ENCODE results near the gene NOLC1. TPM values are rescaled to one million over a fixed set of nuclear protein-coding genes. Genes with fewer than 3 reads are reported as not detected.

NOLC1 gene
- total and polyA plus RNA-seq, 4 experiments from 2014 or later, result 20.0 to 75.0 (median 67.7) TPM

DNA sequence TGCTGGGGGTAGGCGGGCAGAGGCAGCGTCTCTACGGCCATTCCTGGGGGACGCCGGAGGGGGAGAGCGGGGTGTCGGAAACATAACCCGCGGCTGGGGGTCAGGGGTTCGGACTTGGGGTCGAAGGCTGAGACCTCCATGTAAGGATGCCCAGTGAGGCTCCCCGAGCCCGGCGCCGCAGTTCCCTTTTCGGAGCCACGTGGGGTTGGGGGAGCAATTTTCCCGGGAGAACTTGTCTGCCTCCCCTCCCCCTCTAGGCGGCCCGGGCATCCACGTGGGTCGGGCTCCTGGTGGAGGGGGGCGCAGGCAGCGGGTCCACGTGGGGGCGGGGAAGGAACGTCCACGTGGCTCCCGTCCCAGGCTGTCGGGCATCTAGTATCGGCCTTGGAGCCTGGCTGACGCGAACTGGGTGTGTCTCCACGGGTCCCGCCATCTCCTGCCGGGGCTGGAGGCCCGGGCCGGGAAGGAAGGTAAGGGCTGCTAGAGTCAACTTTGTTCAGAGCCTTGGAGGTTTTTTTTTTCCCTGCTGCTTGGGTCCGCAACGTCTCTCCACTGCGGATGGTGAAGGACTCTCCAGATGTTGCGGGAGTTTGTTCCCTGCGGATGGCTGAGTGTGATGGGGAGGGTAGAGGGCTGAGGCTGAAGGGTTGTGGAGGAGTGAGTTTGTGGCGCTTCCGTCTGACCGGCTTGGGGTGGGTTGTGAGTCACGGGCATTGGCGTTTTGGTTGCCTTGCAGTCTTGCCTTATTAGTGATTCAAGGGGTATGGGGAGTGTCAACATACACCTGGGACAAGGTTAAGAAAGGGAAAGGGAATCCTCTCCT lies 18.6 kb upstream of the NOLC1 start:
- H3K27me3 ChIP-seq (ENCODE audit: insufficient read depth, low read length), result no peaks in the 10 kb centered on the region
- DNase-seq, result peak in 3 of 5 donors; percentile 29 to 61 (median 31)
- peaks cover 38% of the 10 kb centered on the region for H3K4me1 ChIP-seq (ENCODE audit: insufficient read depth, low read length)
- Mint-ChIP-seq H3K36me3 (peaks cover 0 to 31% of the 10 kb centered on the region in 2 donors), H3K4me3 (peak overlapping the region; percentile 92 to 99 (median 96)), H3K27ac (peak overlapping the region; percentile 93 to 99 (median 96)), H3K9me3 (peaks cover 0 to 2% (median 0%) of the 10 kb centered on the region in 8 donors), H3K4me1 (peaks cover 27 to 50% (median 38%) of the 10 kb centered on the region in 4 donors), H3K27me3 (no peaks in the 10 kb centered on the region)
- peak overlapping the region; percentile 55 to 61 for H3K4me3 ChIP-seq (ENCODE audit: low read length in 2 of 2)
- H3K36me3 ChIP-seq (ENCODE audit: insufficient read depth, low read length), result peaks cover 10% of the 10 kb centered on the region
- no peaks in the 10 kb centered on the region for H3K9me3 ChIP-seq (ENCODE audit: control insufficient read depth in 1 of 2, low read length in 2 of 2)
- CTCF ChIA-PET (ENCODE audit: partially characterized antibody), result interaction anchor here (1.5 to 2.3 kb wide), 2 partner anchors 18 to 97 kb away, joined by 5 read pairs; partner anchors contain the start of gene NOLC1
- POLR2A ChIA-PET (ENCODE audit: partially characterized antibody), result interaction anchor here (1.0 kb wide), 1 partner anchor 10 kb away, joined by 4 read pairs; no protein-coding TSS in a partner anchor
- intact Hi-C loops (cut with micrococcal nuclease), result loop anchor here (2.0 to 5.0 kb wide), 3 partner anchors 94 to 329 kb away; partner anchors contain the start of genes ELOVL3 and NFKB2
- H3K27ac ChIP-seq (ENCODE audit: low read depth, low read length), result peak overlapping the region; percentile 88

- Histone ChIP-seq H3K4me1 (ENCODE audit: insufficient read depth, low read length) (peaks cover 38% of the 10 kb centered on the region), H3K27ac (ENCODE audit: low read depth, low read length) (peak overlapping the region; percentile 88), H3K9me3 (ENCODE audit: control insufficient read depth in 1 of 2, low read length in 2 of 2) (no peaks in the 10 kb centered on the region), H3K27me3 (ENCODE audit: insufficient read depth, low read length) (no peaks in the 10 kb centered on the region), H3K4me3 (ENCODE audit: low read length in 2 of 2) (peak overlapping the region in 1 of 2 donors; percentile 61), H3K36me3 (ENCODE audit: insufficient read depth, low read length) (peaks cover 18% of the 10 kb centered on the region)
- DNase-seq, result no peak
- Mint-ChIP-seq H3K4me3 (peak overlapping the region; percentile 92 to 99 (median 96)), H3K36me3 (peaks cover 7 to 39% of the 10 kb centered on the region in 2 donors), H3K27ac (peak overlapping the region; percentile 88 to 96 (median 95)), H3K27me3 (no peaks in the 10 kb centered on the region), H3K4me1 (peaks cover 27 to 50% (median 38%) of the 10 kb centered on the region in 4 donors), H3K9me3 (peaks cover 0 to 2% (median 0%) of the 10 kb centered on the region in 8 donors)
- intact Hi-C loops (cut with micrococcal nuclease), result loop anchor here (5.0 kb wide), 2 partner anchors 93 to 328 kb away; partner anchors contain the start of gene ELOVL3
- POLR2A ChIA-PET (ENCODE audit: partially characterized antibody), result interaction anchor here (1.0 to 2.0 kb wide), 2 partner anchors 11 to 17 kb away, joined by 4 to 9 read pairs; partner anchors contain the start of gene NOLC1
- CTCF ChIA-PET (ENCODE audit: partially characterized antibody), result interaction anchor here (1.5 to 2.3 kb wide), 3 partner anchors 17 to 264 kb away, joined by 4 to 5 read pairs (median 5); partner anchors contain the start of gene NOLC1
Observed at GRCh38 chr10:102134416-102134815, 17.8 kb upstream of the NOLC1 start.

- no peak for DNase-seq
- Mint-ChIP-seq H3K4me3 (peak overlapping the region in 5 of 8 donors; percentile 26 to 63 (median 54)), H3K36me3 (peaks cover 12 to 56% of the 10 kb centered on the region in 2 donors), H3K9me3 (peaks cover 0 to 2% (median 0%) of the 10 kb centered on the region in 8 donors), H3K27me3 (no peaks in the 10 kb centered on the region), H3K4me1 (peaks cover 27 to 50% (median 39%) of the 10 kb centered on the region in 4 donors), H3K27ac (peak overlapping the region in 5 of 7 donors; percentile 16 to 85 (median 62))
- H3K4me1 ChIP-seq (ENCODE audit: insufficient read depth, low read length), result peaks cover 38% of the 10 kb centered on the region
- ChIA-PET POLR2A (ENCODE audit: partially characterized antibody) (interaction anchor here (0.6 to 2.0 kb wide), 4 partner anchors 12 to 368 kb away, joined by 3 to 9 read pairs (median 3); partner anchors contain the start of genes NOLC1 and SUFU), CTCF (ENCODE audit: partially characterized antibody) (interaction anchor here (1.7 to 2.3 kb wide), 2 partner anchors 94 to 263 kb away, joined by 4 to 5 read pairs; no protein-coding TSS in a partner anchor)
- no peak overlapping the region for H3K27ac ChIP-seq (ENCODE audit: low read depth, low read length)
- no peak overlapping the region for H3K4me3 ChIP-seq (ENCODE audit: low read length in 2 of 2)
- no peaks in the 10 kb centered on the region for H3K27me3 ChIP-seq (ENCODE audit: insufficient read depth, low read length)
- H3K9me3 ChIP-seq (ENCODE audit: control insufficient read depth in 1 of 2, low read length in 2 of 2), result no peaks in the 10 kb centered on the region
- H3K36me3 ChIP-seq (ENCODE audit: insufficient read depth, low read length), result peaks cover 34% of the 10 kb centered on the region
- intact Hi-C loops (cut with micrococcal nuclease), result no loop called here
Observed at GRCh38 chr10:102135956-102136526, 16.1 kb upstream of the NOLC1 start.

DNA sequence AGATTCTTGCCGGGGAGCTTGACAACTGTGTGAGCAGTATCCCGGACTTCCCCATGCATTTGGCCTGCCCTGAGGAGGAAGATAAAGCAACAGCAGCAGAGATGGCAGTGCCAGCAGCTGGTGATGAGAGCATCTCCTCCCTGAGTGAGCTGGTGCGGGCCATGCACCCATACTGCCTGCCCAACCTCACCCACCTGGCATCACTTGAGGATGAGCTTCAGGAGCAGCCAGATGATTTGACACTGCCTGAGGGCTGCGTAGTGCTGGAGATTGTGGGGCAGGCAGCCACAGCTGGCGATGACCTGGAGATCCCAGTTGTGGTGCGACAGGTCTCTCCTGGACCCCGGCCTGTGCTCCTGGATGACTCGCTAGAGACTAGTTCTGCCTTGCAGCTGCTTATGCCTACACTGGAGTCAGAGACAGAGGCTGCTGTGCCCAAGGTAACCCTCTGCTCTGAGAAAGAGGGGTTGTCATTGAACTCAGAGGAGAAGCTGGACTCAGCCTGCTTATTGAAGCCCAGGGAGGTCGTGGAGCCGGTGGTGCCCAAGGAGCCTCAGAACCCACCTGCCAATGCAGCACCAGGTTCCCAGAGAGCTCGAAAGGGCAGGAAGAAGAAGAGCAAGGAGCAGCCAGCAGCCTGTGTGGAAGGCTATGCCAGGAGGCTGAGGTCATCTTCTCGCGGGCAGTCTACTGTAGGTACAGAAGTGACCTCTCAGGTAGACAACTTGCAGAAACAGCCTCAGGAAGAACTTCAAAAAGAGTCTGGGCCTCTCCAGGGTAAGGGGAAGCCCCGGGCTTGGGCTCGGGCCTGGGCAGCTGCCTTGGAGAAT lies 12.7 kb upstream of the NOLC1 start:
- H3K36me3 Mint-ChIP-seq, result peaks cover 30 to 70% of the 10 kb centered on the region in 2 donors
- H3K4me3 Mint-ChIP-seq, result no peak overlapping the region

GRCh38 chr10:102140218-102140617 lies 12.0 kb upstream of the NOLC1 start:
- no peak overlapping the region for H3K27ac ChIP-seq (ENCODE audit: low read depth, low read length)
- H3K36me3 ChIP-seq (ENCODE audit: insufficient read depth, low read length), result peaks cover 58% of the 10 kb centered on the region
- CTCF ChIA-PET (ENCODE audit: partially characterized antibody), result interaction anchor here (0.6 to 1.0 kb wide), 2 partner anchors 12 to 67 kb away, joined by 3 read pairs; partner anchors contain the start of gene NOLC1
- H3K4me3 Mint-ChIP-seq, result no peak overlapping the region
- H3K4me1 ChIP-seq (ENCODE audit: insufficient read depth, low read length), result peaks cover 17% of the 10 kb centered on the region
- H3K27me3 Mint-ChIP-seq, result no peaks in the 10 kb centered on the region
- peaks cover 0 to 2% (median 0%) of the 10 kb centered on the region in 8 donors for H3K9me3 Mint-ChIP-seq
- POLR2A ChIA-PET (ENCODE audit: partially characterized antibody), result interaction anchor here (2.1 kb wide), 1 partner anchor 12 kb away, joined by 8 read pairs; the partner anchor contains the start of gene NOLC1
- no peak overlapping the region for H3K4me3 ChIP-seq (ENCODE audit: low read length in 2 of 2)
- no peak for DNase-seq
- H3K9me3 ChIP-seq (ENCODE audit: control insufficient read depth in 1 of 2, low read length in 2 of 2), result no peaks in the 10 kb centered on the region
- intact Hi-C loops (cut with micrococcal nuclease), result no loop called here
- peak overlapping the region in 1 of 7 donors; percentile 42 for H3K27ac Mint-ChIP-seq
- H3K4me1 Mint-ChIP-seq, result peaks cover 8 to 24% (median 18%) of the 10 kb centered on the region in 4 donors
- H3K36me3 Mint-ChIP-seq, result peaks cover 33 to 75% of the 10 kb centered on the region in 2 donors
- no peaks in the 10 kb centered on the region for H3K27me3 ChIP-seq (ENCODE audit: insufficient read depth, low read length)

More for the DNA sequence above, 12.7 kb upstream of the NOLC1 start:
- Histone ChIP-seq H3K27me3 (ENCODE audit: insufficient read depth, low read length) (no peaks in the 10 kb centered on the region), H3K9me3 (ENCODE audit: control insufficient read depth in 1 of 2, low read length in 2 of 2) (no peaks in the 10 kb centered on the region), H3K4me3 (ENCODE audit: low read length in 2 of 2) (no peak overlapping the region), H3K36me3 (ENCODE audit: insufficient read depth, low read length) (peaks cover 51% of the 10 kb centered on the region), H3K27ac (ENCODE audit: low read depth, low read length) (no peak overlapping the region), H3K4me1 (ENCODE audit: insufficient read depth, low read length) (peaks cover 24% of the 10 kb centered on the region)
- intact Hi-C loops (cut with micrococcal nuclease), result no loop called here
- CTCF ChIA-PET (ENCODE audit: partially characterized antibody), result interaction anchor here (1.0 to 2.0 kb wide), 3 partner anchors 23 to 255 kb away, joined by 3 to 5 read pairs (median 3); no protein-coding TSS in a partner anchor
- POLR2A ChIA-PET (ENCODE audit: partially characterized antibody), result interaction anchor here (1.1 to 2.1 kb wide), 2 partner anchors 12 to 17 kb away, joined by 3 to 8 read pairs; partner anchors contain the start of gene NOLC1
- peaks cover 14 to 31% (median 24%) of the 10 kb centered on the region in 4 donors for H3K4me1 Mint-ChIP-seq
- H3K9me3 Mint-ChIP-seq, result peaks cover 0 to 4% (median 0%) of the 10 kb centered on the region in 8 donors
- no peak for DNase-seq
- peak overlapping the region in 4 of 7 donors; percentile 14 to 56 (median 31) for H3K27ac Mint-ChIP-seq
- no peaks in the 10 kb centered on the region for H3K27me3 Mint-ChIP-seq

GRCh38 chr10:102140913-102141540 lies 11.2 kb upstream of the NOLC1 start:
- peaks cover 33 to 77% of the 10 kb centered on the region in 2 donors for H3K36me3 Mint-ChIP-seq
- no peak overlapping the region for H3K4me3 Mint-ChIP-seq
- peak overlapping the region in 4 of 7 donors; percentile 27 to 47 (median 37) for H3K27ac Mint-ChIP-seq
- no peaks in the 10 kb centered on the region for H3K9me3 ChIP-seq (ENCODE audit: control insufficient read depth in 1 of 2, low read length in 2 of 2)
- no peak for DNase-seq
- H3K9me3 Mint-ChIP-seq, result peaks cover 0 to 2% (median 0%) of the 10 kb centered on the region in 8 donors
- H3K4me1 ChIP-seq (ENCODE audit: insufficient read depth, low read length), result peaks cover 10% of the 10 kb centered on the region
- H3K27me3 ChIP-seq (ENCODE audit: insufficient read depth, low read length), result no peaks in the 10 kb centered on the region
- POLR2A ChIA-PET (ENCODE audit: partially characterized antibody), result no interaction called here
- H3K4me1 Mint-ChIP-seq, result peaks cover 3 to 16% (median 12%) of the 10 kb centered on the region in 4 donors
- H3K36me3 ChIP-seq (ENCODE audit: insufficient read depth, low read length), result peaks cover 58% of the 10 kb centered on the region
- H3K27me3 Mint-ChIP-seq, result no peaks in the 10 kb centered on the region
- CTCF ChIA-PET (ENCODE audit: partially characterized antibody), result no interaction called here
- H3K27ac ChIP-seq (ENCODE audit: low read depth, low read length), result no peak overlapping the region
- intact Hi-C loops (cut with micrococcal nuclease), result no loop called here
- no peak overlapping the region for H3K4me3 ChIP-seq (ENCODE audit: low read length in 2 of 2)

Measured in CD4-positive, alpha-beta memory T cell (primary cell).